Measurements from ENCODE around the gene NUCB1.
"Not testable (repeated sequence)": the region's sequence is repeated elsewhere in the genome, so short reads cannot be mapped to it uniquely, and the experiment has no call there.

NUCB1 gene

DNA sequence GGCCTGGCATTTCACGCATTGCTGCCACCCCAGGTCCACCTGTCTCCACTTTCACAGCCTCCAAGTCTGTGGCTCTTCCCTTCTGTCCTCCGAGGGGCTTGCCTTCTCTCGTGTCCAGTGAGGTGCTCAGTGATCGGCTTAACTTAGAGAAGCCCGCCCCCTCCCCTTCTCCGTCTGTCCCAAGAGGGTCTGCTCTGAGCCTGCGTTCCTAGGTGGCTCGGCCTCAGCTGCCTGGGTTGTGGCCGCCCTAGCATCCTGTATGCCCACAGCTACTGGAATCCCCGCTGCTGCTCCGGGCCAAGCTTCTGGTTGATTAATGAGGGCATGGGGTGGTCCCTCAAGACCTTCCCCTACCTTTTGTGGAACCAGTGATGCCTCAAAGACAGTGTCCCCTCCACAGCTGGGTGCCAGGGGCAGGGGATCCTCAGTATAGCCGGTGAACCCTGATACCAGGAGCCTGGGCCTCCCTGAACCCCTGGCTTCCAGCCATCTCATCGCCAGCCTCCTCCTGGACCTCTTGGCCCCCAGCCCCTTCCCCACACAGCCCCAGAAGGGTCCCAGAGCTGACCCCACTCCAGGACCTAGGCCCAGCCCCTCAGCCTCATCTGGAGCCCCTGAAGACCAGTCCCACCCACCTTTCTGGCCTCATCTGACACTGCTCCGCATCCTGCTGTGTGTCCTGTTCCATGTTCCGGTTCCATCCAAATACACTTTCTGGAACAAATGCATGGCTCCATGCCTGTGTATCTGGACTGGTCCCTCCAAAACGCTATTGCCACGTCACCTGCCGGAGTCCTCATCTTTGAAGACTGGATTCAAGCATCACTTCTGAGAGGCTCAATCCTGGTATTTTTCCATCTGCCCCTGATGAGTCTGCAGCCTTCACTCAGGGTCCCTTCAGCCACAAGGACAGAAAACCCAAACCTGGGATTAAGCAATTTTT lies 22.7 kb downstream of the NUCB1 start:
- Histone ChIP-seq H3K9ac (ENCODE audit: low read length in 2 of 2) (no peak overlapping the region), H3K27ac (ENCODE audit: low read length) (no peak overlapping the region), H3K27me3 (ENCODE audit: control insufficient read depth in 1 of 2, insufficient read depth in 2 of 2, low read length in 2 of 2) (no peaks in the 10 kb centered on the region), H3K4me3 (ENCODE audit: low read length in 2 of 2) (no peak overlapping the region), H3K4me1 (ENCODE audit: control insufficient read depth, insufficient read depth, low read length) (peaks cover 3% of the 10 kb centered on the region), H3K9me3 (ENCODE audit: control insufficient read depth in 2 of 2, low read length in 2 of 2) (no peaks in the 10 kb centered on the region), H3K36me3 (ENCODE audit: control insufficient read depth in 2 of 2, insufficient read depth in 2 of 2, low read length in 2 of 2) (peaks cover 16 to 28% of the 10 kb centered on the region in 2 donors)

DNA sequence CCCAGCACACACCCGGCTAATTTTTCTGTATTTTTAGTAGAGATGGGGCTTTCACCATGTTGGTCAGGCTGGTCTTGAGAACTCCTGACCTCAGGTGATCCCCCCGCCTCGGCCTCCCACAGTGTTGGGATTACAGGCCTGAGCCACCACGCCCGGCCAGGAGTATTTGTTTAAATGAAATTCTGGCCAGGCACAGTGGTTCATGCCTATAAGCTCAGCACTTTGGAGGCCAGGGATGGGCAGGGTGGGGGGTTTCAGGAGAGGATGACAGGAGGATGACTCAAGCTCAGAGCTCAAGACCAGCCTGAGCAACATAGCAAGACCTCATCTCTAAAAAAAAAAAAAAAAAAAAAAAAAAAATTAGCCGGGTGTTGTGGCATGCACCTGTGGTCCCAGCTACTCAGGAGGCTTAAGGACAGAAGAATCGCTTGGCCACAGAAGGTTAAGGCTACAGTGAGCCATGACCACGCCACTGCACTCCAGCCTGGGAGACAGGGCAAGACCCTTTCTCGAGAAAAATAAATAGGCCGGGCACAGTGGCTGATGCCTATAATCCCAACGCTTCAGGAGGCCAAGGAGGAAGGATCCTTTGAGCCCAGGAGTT lies 25.2 kb downstream of the NUCB1 start:
- Histone ChIP-seq H3K4me1 (ENCODE audit: control insufficient read depth, insufficient read depth, low read length) (peaks cover 3% of the 10 kb centered on the region), H3K36me3 (ENCODE audit: control insufficient read depth in 2 of 2, insufficient read depth in 2 of 2, low read length in 2 of 2) (peaks cover 8 to 12% of the 10 kb centered on the region in 2 donors), H3K27me3 (ENCODE audit: control insufficient read depth in 1 of 2, insufficient read depth in 2 of 2, low read length in 2 of 2) (no peaks in the 10 kb centered on the region), H3K9ac (ENCODE audit: low read length in 2 of 2) (no peak overlapping the region), H3K27ac (ENCODE audit: low read length) (no peak overlapping the region), H3K9me3 (ENCODE audit: control insufficient read depth in 2 of 2, low read length in 2 of 2) (no peaks in the 10 kb centered on the region), H3K4me3 (ENCODE audit: low read length in 2 of 2) (no peak overlapping the region)

DNA sequence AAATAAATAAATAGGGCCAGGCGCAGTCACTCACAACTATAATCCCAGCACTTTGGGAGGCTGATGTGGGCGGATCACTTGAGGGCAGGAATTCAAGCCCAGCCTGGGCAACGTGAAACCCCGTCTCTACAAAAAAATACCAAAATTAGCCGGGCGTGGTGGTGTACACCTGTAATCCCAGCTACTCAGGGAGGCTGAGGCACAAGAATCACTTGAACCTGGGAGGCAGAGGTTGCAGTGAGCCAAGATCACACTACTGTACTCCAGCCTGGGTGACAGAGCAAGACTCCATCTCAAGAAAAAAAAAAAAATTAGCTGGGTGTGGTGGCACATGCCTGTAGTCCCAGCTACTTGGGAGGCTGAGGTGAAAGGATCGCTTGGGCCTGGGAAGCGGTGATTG lies 25.8 kb downstream of the NUCB1 start:
- H3K9me3 ChIP-seq (ENCODE audit: control insufficient read depth in 2 of 2, low read length in 2 of 2); H3K4me3 ChIP-seq (ENCODE audit: low read length in 2 of 2); H3K27me3 ChIP-seq (ENCODE audit: control insufficient read depth in 1 of 2, insufficient read depth in 2 of 2, low read length in 2 of 2); H3K9ac ChIP-seq (ENCODE audit: low read length in 2 of 2); H3K4me1 ChIP-seq (ENCODE audit: control insufficient read depth, insufficient read depth, low read length); H3K27ac ChIP-seq (ENCODE audit: low read length): not testable (repeated sequence)
- peaks cover 7 to 10% of the 10 kb centered on the region in 2 donors for H3K36me3 ChIP-seq (ENCODE audit: control insufficient read depth in 2 of 2, insufficient read depth in 2 of 2, low read length in 2 of 2)

DNA sequence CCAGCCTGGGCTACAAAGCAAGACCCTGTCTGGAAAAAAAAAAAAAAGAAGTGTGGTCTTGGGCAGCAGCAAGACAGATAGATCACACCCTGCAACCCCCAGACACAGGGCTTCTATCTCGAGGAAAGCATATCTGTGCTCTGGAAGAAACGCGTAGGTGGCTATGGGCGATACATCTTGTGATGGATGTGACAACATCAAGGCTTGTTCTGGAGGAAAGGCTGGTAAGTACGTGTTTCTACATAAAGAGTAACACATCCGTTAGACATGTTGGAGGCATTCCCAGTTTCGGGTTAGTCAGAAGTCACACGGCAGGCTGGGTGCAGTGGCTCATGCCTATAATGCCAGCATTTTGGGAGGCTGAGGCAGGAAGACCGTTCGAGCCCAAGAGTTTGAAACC lies 26.8 kb downstream of the NUCB1 start:
- Histone ChIP-seq H3K27ac (ENCODE audit: low read length) (no peak overlapping the region), H3K36me3 (ENCODE audit: control insufficient read depth in 2 of 2, insufficient read depth in 2 of 2, low read length in 2 of 2) (peaks cover 0 to 3% of the 10 kb centered on the region in 2 donors)

DNA sequence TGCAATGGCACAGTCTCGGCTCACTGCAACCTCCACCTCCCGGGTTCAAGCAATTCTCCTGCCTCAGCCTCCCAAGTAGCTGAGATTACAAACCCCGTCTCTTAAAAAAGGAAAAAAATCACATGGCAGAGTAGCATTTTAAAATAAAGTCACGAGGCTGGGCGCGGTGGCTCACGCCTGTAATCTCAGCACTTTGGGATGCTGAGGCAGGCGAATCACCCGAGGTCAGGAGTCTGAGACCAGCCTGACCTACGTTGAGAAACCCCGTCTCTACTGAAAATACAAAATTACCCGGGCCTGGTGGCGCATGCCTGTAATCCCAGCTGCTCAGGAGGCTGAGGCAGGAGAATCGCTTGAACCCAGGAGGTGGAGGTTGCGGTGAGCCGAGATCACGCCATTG lies 27.6 kb downstream of the NUCB1 start:
- not testable (repeated sequence) for H3K27me3 ChIP-seq (ENCODE audit: control insufficient read depth in 1 of 2, insufficient read depth in 2 of 2, low read length in 2 of 2); H3K9me3 ChIP-seq (ENCODE audit: control insufficient read depth in 2 of 2, low read length in 2 of 2); H3K4me1 ChIP-seq (ENCODE audit: control insufficient read depth, insufficient read depth, low read length); H3K36me3 ChIP-seq (ENCODE audit: control insufficient read depth in 2 of 2, insufficient read depth in 2 of 2, low read length in 2 of 2); H3K4me3 ChIP-seq (ENCODE audit: low read length in 2 of 2); H3K27ac ChIP-seq (ENCODE audit: low read length); H3K9ac ChIP-seq (ENCODE audit: low read length in 2 of 2)

More for the DNA sequence above, 26.8 kb downstream of the NUCB1 start:
- Histone ChIP-seq H3K9me3 (ENCODE audit: control insufficient read depth in 2 of 2, low read length in 2 of 2) (no peaks in the 10 kb centered on the region), H3K9ac (ENCODE audit: low read length in 2 of 2) (no peak overlapping the region), H3K4me1 (ENCODE audit: control insufficient read depth, insufficient read depth, low read length) (peaks cover 3% of the 10 kb centered on the region), H3K27me3 (ENCODE audit: control insufficient read depth in 1 of 2, insufficient read depth in 2 of 2, low read length in 2 of 2) (no peaks in the 10 kb centered on the region), H3K4me3 (ENCODE audit: low read length in 2 of 2) (peak overlapping the region in 1 of 2 donors; percentile 22)

DNA sequence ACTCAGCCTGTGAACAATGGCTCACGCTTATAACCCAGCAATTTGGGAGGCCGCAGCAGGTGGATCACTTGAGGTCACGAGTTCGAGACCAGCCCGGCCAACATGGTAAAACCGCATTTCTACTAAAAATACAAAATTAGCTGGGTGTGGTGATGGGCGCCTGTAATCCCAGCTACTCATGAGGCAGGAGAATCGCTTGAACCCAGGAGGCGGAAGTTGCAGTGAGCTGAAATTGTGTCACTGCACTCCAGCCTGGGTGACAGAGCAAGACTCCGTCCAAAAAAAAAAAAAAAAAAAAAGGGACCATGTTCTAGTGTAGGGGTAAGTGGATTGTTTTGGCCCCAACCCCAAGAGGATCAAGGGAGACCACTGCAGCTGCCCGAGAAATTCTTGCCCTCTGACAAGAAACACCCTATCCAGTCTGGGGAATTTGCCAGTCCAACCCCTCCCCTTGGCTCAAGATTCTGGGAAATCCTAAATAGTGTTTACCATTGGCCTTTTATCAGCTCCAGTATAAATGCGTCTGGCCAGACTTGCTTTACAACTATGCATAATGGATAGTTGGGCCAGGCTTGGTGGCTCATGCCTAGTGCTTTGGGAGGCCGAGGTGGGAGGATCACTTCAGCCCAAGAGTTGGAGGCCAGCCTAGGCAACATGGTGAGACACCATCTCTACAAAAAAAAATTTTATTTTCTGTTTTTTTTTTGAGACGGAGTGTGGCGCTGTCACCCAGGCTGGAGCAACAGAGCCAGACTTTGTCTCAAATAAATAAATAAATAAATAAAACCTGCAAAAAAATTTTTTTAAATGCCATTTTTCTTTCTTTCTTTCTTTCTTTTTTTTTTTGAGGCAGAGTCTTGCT lies 28.3 kb downstream of the NUCB1 start:
- H3K36me3 ChIP-seq (ENCODE audit: control insufficient read depth in 2 of 2, insufficient read depth in 2 of 2, low read length in 2 of 2): no peaks in the 10 kb centered on the region
- H3K4me1 ChIP-seq (ENCODE audit: control insufficient read depth, insufficient read depth, low read length): peaks cover 7% of the 10 kb centered on the region
- H3K27me3 ChIP-seq (ENCODE audit: control insufficient read depth in 1 of 2, insufficient read depth in 2 of 2, low read length in 2 of 2): peaks cover 3% of the 10 kb centered on the region in 2 donors
- no peak overlapping the region for H3K9ac ChIP-seq (ENCODE audit: low read length in 2 of 2)
- no peak overlapping the region for H3K27ac ChIP-seq (ENCODE audit: low read length)
- no peaks in the 10 kb centered on the region for H3K9me3 ChIP-seq (ENCODE audit: control insufficient read depth in 2 of 2, low read length in 2 of 2)
- no peak overlapping the region for H3K4me3 ChIP-seq (ENCODE audit: low read length in 2 of 2)

DNA sequence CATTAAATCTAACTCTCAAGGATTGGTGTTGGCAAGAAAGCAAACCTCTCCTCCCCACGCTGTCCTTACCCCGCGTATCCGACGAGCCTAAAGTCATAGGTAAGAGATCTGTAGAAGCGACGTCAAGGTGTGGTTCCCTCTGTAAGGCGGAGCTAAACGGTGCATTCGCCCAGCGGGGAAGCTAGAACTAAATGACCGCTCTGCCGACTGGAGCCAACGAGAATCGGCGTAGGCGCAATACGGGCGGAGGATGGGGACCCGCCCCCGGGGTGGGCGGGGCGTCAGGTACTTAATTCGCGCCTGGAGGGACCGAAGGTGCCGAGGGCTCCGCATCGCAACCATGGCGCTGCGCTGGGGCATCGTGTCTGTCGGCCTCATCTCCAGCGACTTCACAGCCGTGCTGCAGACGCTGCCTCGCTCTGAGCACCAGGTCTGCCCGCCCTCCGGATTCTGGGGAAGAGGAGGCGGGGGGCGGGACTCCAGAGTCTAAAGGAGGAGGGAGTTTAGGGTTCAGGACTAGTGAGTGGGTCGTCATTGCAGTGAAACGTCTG lies 33.3 kb downstream of the NUCB1 start, which contains the start of gene DHDH:
Gene DHDH (plus strand): TSS at position 318 of the 551 bp plus-strand sequence. CDS start 23 bp downstream, at position 341.
- no peaks in the 10 kb centered on the region for H3K36me3 ChIP-seq (ENCODE audit: control insufficient read depth in 2 of 2, insufficient read depth in 2 of 2, low read length in 2 of 2)
- H3K9ac ChIP-seq (ENCODE audit: low read length in 2 of 2): peak within 1 kb of the TSS in 1 of 2 donors; percentile 60
- no peaks in the 10 kb centered on the region for H3K9me3 ChIP-seq (ENCODE audit: control insufficient read depth in 2 of 2, low read length in 2 of 2)
- H3K27ac ChIP-seq (ENCODE audit: low read length): no peak within 1 kb of the TSS
- peaks cover 7% of the 10 kb centered on the region for H3K4me1 ChIP-seq (ENCODE audit: control insufficient read depth, insufficient read depth, low read length)
- H3K4me3 ChIP-seq (ENCODE audit: low read length in 2 of 2): peak within 1 kb of the TSS; percentile 68 to 72
- peaks cover 3% of the 10 kb centered on the region in 2 donors for H3K27me3 ChIP-seq (ENCODE audit: control insufficient read depth in 1 of 2, insufficient read depth in 2 of 2, low read length in 2 of 2)

DNA sequence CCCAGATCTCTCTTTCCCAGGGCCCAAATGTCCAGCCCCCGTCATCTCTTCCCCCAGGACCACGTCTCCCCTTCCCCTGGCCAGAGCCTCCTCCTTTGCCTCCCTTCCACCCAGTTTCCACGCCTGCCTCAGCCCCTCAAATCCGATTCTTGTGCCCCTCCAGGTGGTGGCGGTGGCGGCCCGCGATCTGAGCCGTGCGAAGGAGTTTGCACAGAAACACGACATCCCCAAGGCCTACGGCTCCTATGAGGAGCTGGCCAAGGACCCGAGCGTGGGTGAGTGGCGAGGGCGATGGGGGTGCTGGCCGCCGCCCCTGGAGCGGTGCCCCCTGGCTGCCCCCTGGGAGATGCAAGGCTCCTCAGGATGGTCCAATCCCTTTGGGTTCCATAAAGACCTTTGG lies 34.7 kb downstream of the NUCB1 start:
- Histone ChIP-seq H3K36me3 (ENCODE audit: control insufficient read depth in 2 of 2, insufficient read depth in 2 of 2, low read length in 2 of 2) (no peaks in the 10 kb centered on the region), H3K27ac (ENCODE audit: low read length) (no peak overlapping the region), H3K9ac (ENCODE audit: low read length in 2 of 2) (no peak overlapping the region), H3K4me1 (ENCODE audit: control insufficient read depth, insufficient read depth, low read length) (peaks cover 7% of the 10 kb centered on the region), H3K4me3 (ENCODE audit: low read length in 2 of 2) (no peak overlapping the region), H3K9me3 (ENCODE audit: control insufficient read depth in 2 of 2, low read length in 2 of 2) (no peaks in the 10 kb centered on the region), H3K27me3 (ENCODE audit: control insufficient read depth in 1 of 2, insufficient read depth in 2 of 2, low read length in 2 of 2) (peaks cover 3% of the 10 kb centered on the region in 2 donors)

DNA sequence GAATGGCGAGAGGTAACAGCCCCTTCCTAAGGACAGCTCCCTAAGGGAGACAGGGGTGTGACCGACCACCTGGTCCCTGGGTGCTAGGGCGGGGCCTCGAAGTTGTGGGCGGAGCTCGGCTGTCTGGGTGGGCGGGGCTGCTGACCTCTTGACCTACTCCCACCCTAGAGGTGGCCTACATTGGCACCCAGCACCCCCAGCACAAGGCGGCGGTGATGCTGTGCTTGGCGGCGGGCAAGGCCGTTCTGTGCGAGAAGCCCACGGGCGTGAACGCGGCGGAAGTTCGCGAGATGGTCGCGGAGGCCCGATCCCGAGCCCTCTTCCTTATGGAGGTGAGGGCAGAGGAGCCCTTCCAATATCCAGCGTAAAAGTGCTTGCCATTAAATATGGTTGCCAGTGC lies 35.8 kb downstream of the NUCB1 start:
- no peak overlapping the region for H3K27ac ChIP-seq (ENCODE audit: low read length)
- no peak overlapping the region for H3K9ac ChIP-seq (ENCODE audit: low read length in 2 of 2)
- H3K27me3 ChIP-seq (ENCODE audit: control insufficient read depth in 1 of 2, insufficient read depth in 2 of 2, low read length in 2 of 2): peaks cover 3% of the 10 kb centered on the region in 2 donors
- H3K4me1 ChIP-seq (ENCODE audit: control insufficient read depth, insufficient read depth, low read length): peaks cover 7% of the 10 kb centered on the region
- H3K36me3 ChIP-seq (ENCODE audit: control insufficient read depth in 2 of 2, insufficient read depth in 2 of 2, low read length in 2 of 2): no peaks in the 10 kb centered on the region
- peaks cover 0 to under 1% of the 10 kb centered on the region in 2 donors for H3K9me3 ChIP-seq (ENCODE audit: control insufficient read depth in 2 of 2, low read length in 2 of 2)
- no peak overlapping the region for H3K4me3 ChIP-seq (ENCODE audit: low read length in 2 of 2)

DNA sequence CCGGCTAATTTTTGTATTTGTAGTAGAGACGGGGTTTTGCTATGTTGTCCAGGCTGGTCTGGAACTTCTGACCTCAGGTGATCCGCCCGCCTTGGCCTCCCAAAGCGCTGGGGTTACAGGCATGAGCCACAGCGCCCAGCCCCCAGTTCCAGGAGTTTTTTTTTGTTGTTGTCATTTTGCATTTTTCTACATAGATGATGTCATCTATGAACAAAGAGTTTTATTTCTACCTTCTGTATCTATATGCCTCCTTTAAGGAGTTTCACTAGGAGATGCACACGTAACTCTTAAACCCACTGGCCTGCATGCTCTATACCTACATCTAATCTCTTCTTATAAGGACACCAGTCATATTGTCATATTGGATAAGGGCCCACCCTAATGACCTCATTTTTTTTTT lies 38.1 kb downstream of the NUCB1 start:
- Histone ChIP-seq H3K4me1 (ENCODE audit: control insufficient read depth, insufficient read depth, low read length) (peaks cover 4% of the 10 kb centered on the region), H3K4me3 (ENCODE audit: low read length in 2 of 2) (no peak overlapping the region), H3K27ac (ENCODE audit: low read length) (no peak overlapping the region)

More for the DNA sequence above, 38.1 kb downstream of the NUCB1 start:
- Histone ChIP-seq H3K9ac (ENCODE audit: low read length in 2 of 2) (no peak overlapping the region), H3K27me3 (ENCODE audit: control insufficient read depth in 1 of 2, insufficient read depth in 2 of 2, low read length in 2 of 2) (peaks cover 0 to 1% of the 10 kb centered on the region in 2 donors), H3K36me3 (ENCODE audit: control insufficient read depth in 2 of 2, insufficient read depth in 2 of 2, low read length in 2 of 2) (no peaks in the 10 kb centered on the region), H3K9me3 (ENCODE audit: control insufficient read depth in 2 of 2, low read length in 2 of 2) (peaks cover 0 to 5% of the 10 kb centered on the region in 2 donors)
